GM12891 (cell line): ENCODE results near the gene SMOC2.
"Not testable (repeated sequence)": the region's sequence is repeated elsewhere in the genome, so short reads cannot be mapped to it uniquely, and the experiment has no call there.

ENCODE experiments used
- DNase-seq: peaks from one replicate; pipeline ENCODE4 v3.0.0; 2011; ENCODE audit warnings: low spot score; ENCODE audit not compliant: insufficient read length
- FAIRE-seq: peaks from 2 replicates; lab custom pipeline; 2011; peaks lifted over from hg19 to GRCh38; lab: Jason Lieb, UNC
- PAX5 ChIP-seq: IDR thresholded peaks from 2 replicates; pipeline ENCODE4 v1.6.1; 2011; ENCODE audit warnings: low read length, moderate library complexity, mild to moderate bottlenecking; ENCODE audit not compliant: insufficient read depth, severe bottlenecking
- POLR2A ChIP-seq: IDR thresholded peaks from 2 replicates; pipeline ENCODE4 v1.6.1; 2011; ENCODE audit warnings: low read depth, low read length, control low read depth
- POLR2AphosphoS5 ChIP-seq: IDR thresholded peaks from 2 replicates; pipeline ENCODE4 v1.6.1; 2011; ENCODE audit warnings: low read depth, low read length, control low read depth
- POU2F2 ChIP-seq: IDR thresholded peaks from 2 replicates; pipeline ENCODE4 v1.6.1; 2011; ENCODE audit warnings: low read depth, mild to moderate bottlenecking, control low read depth, low read length, moderate library complexity
- SPI1 ChIP-seq: IDR thresholded peaks from 2 replicates; pipeline ENCODE4 v1.6.1; 2011; ENCODE audit warnings: low read depth, low read length, control low read depth
- TAF1 ChIP-seq: IDR thresholded peaks from 2 replicates; pipeline ENCODE4 v1.6.1; 2011; ENCODE audit warnings: low read depth, low read length, control low read depth

SMOC2 gene

GRCh38 chr6:168601546-168601945 is 160.6 kb downstream of the SMOC2 start:
- FAIRE-seq (no peak), DNase-seq (no peak)
- no peak for TF ChIP-seq POU2F2
- no peak for TF ChIP-seq TAF1
- TF ChIP-seq SPI1 = no peak
- no peak for TF ChIP-seq PAX5
- TF ChIP-seq POLR2AphosphoS5 = no peak
- no peak for TF ChIP-seq POLR2A

- FAIRE-seq = no peak
These were observed 161.6 kb downstream of the SMOC2 start for GRCh38 chr6:168602576-168602975.

GRCh38 chr6:168603234-168603633 is 162.2 kb downstream of the SMOC2 start:
- DNase-seq (no peak), FAIRE-seq (no peak)
- TF ChIP-seq PAX5 (no peak), POLR2A (no peak), SPI1 (no peak), POLR2AphosphoS5 (no peak), TAF1 (no peak), POU2F2 (no peak)

More at GRCh38 chr6:168602576-168602975, 161.6 kb downstream of the SMOC2 start:
- no peak for TF ChIP-seq POLR2A
- TF ChIP-seq TAF1 = no peak
- TF ChIP-seq POLR2AphosphoS5 = no peak
- no peak for TF ChIP-seq PAX5
- TF ChIP-seq SPI1 = no peak
- TF ChIP-seq POU2F2 = no peak
- DNase-seq = no peak

GRCh38 chr6:168605964-168606363 is 165.0 kb downstream of the SMOC2 start:
- FAIRE-seq = no peak
- no peak for TF ChIP-seq POLR2AphosphoS5
- no peak for TF ChIP-seq SPI1
- TF ChIP-seq POLR2A = no peak
- no peak for TF ChIP-seq PAX5
- TF ChIP-seq POU2F2 = no peak
- TF ChIP-seq TAF1 = no peak
- no peak for DNase-seq

- no peak for DNase-seq
- TF ChIP-seq PAX5 (no peak), POLR2A (no peak), POLR2AphosphoS5 (no peak), POU2F2 (no peak)
- FAIRE-seq = no peak
These were observed 165.7 kb downstream of the SMOC2 start for GRCh38 chr6:168606722-168607121.

- DNase-seq (no peak), FAIRE-seq (no peak)
- TF ChIP-seq SPI1 = no peak
- no peak for TF ChIP-seq POU2F2
- no peak for TF ChIP-seq PAX5
- no peak for TF ChIP-seq POLR2A
- TF ChIP-seq POLR2AphosphoS5 = no peak
- TF ChIP-seq TAF1 = no peak
These were observed 166.5 kb downstream of the SMOC2 start for GRCh38 chr6:168607272-168608112.

- no peak for DNase-seq
- TF ChIP-seq SPI1 (no peak), PAX5 (no peak), POLR2A (no peak), POU2F2 (no peak), TAF1 (no peak), POLR2AphosphoS5 (no peak)
- FAIRE-seq = no peak
These were observed 167.1 kb downstream of the SMOC2 start for GRCh38 chr6:168608113-168608400.

- DNase-seq = no peak
- FAIRE-seq = no peak
- TF ChIP-seq POLR2A = no peak
- no peak for TF ChIP-seq TAF1
- no peak for TF ChIP-seq PAX5
- TF ChIP-seq POU2F2 = no peak
- TF ChIP-seq POLR2AphosphoS5 = no peak
- TF ChIP-seq SPI1 = no peak
These were observed 168.2 kb downstream of the SMOC2 start for GRCh38 chr6:168609026-168609685.

- FAIRE-seq (no peak), DNase-seq (no peak)
- TF ChIP-seq POU2F2 (no peak), SPI1 (no peak), POLR2AphosphoS5 (no peak), PAX5 (no peak), POLR2A (no peak), TAF1 (no peak)
These were observed 169.0 kb downstream of the SMOC2 start for GRCh38 chr6:168609914-168610490.

- not testable (repeated sequence) for FAIRE-seq, DNase-seq
These were observed 170.0 kb downstream of the SMOC2 start for GRCh38 chr6:168610966-168611365.
